ENCODE measurements around the gene OR8B12.

- TF ChIP-seq, protein P1, sequence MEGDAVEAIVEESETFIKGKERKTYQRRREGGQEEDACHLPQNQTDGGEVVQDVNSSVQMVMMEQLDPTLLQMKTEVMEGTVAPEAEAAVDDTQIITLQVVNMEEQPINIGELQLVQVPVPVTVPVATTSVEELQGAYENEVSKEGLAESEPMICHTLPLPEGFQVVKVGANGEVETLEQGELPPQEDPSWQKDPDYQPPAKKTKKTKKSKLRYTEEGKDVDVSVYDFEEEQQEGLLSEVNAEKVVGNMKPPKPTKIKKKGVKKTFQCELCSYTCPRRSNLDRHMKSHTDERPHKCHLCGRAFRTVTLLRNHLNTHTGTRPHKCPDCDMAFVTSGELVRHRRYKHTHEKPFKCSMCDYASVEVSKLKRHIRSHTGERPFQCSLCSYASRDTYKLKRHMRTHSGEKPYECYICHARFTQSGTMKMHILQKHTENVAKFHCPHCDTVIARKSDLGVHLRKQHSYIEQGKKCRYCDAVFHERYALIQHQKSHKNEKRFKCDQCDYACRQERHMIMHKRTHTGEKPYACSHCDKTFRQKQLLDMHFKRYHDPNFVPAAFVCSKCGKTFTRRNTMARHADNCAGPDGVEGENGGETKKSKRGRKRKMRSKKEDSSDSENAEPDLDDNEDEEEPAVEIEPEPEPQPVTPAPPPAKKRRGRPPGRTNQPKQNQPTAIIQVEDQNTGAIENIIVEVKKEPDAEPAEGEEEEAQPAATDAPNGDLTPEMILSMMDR (IDR thresholded peaks at IDR 0.05) = no peak
- no peak for TF ChIP-seq POLR2A (IDR thresholded peaks at IDR 0.05)
Observed at GRCh38 chr11:124535552-124536232, 7.8 kb downstream of the OR8B12 start.
